WERI-Rb-1 (cell line): Measurements from ENCODE around the gene IGF2.

Experiments
- DNase-seq: peaks from one replicate; pipeline ENCODE4 v3.0.0-alpha.2; 2020
- H3K27ac ChIP-seq: fragments of 250-450 bp; sonication (Bioruptor Pico); 2 replicates; pipeline ENCODE4 v1.5.1; 2020; ENCODE audit warnings: mild to moderate bottlenecking, moderate library complexity
- H3K27me3 ChIP-seq: fragments of 250-450 bp; sonication (Bioruptor Pico); 2 replicates; pipeline ENCODE4 v1.5.1; 2021; ENCODE audit warnings: mild to moderate bottlenecking, low read depth, moderate library complexity; ENCODE audit not compliant: insufficient read depth, severe bottlenecking
- H3K36me3 ChIP-seq: fragments of 250-450 bp; sonication (Bioruptor Pico); 2 replicates; pipeline ENCODE4 v1.5.1; 2020; ENCODE audit warnings: mild to moderate bottlenecking, moderate library complexity
- H3K4me3 ChIP-seq: 2 replicates; pipeline ENCODE4 v1.5.1; 2011; ENCODE audit warnings: low read depth, mild to moderate bottlenecking, control low read depth, low read length
- H3K9me3 ChIP-seq: fragments of 250-450 bp; sonication (Bioruptor Pico); 2 replicates; pipeline ENCODE4 v1.5.1; 2021; ENCODE audit warnings: mild to moderate bottlenecking, moderate library complexity; ENCODE audit not compliant: severe bottlenecking
- TF ChIP-seq, protein P1 (sequence below): IDR thresholded peaks from 2 replicates; pipeline ENCODE4 v1.5.1; 2011; ENCODE audit warnings: low read depth, mild to moderate bottlenecking, control low read depth, inconsistent platforms, low read length

IGF2 gene

DNA sequence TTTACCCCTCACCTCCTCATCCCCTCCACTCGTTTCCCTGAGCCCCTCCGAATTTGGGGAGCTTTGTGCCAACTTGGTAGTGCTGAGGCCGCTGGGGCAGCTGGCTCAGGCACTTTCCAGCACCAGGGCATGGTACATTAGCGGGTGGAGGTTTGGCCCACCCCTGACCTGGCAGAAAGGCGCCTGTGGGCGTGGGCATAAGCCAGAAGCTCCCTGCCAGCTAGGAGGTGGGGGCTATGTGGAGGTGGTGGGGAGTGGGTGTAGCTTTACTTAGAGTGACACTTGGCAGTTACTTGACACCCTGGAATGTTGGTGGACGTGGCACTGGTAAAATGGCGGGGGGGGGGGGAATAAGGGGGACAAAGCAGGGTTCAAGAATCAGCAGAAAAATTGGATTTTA lies 10.3 kb upstream of the IGF2 start:
- TF ChIP-seq, protein P1, sequence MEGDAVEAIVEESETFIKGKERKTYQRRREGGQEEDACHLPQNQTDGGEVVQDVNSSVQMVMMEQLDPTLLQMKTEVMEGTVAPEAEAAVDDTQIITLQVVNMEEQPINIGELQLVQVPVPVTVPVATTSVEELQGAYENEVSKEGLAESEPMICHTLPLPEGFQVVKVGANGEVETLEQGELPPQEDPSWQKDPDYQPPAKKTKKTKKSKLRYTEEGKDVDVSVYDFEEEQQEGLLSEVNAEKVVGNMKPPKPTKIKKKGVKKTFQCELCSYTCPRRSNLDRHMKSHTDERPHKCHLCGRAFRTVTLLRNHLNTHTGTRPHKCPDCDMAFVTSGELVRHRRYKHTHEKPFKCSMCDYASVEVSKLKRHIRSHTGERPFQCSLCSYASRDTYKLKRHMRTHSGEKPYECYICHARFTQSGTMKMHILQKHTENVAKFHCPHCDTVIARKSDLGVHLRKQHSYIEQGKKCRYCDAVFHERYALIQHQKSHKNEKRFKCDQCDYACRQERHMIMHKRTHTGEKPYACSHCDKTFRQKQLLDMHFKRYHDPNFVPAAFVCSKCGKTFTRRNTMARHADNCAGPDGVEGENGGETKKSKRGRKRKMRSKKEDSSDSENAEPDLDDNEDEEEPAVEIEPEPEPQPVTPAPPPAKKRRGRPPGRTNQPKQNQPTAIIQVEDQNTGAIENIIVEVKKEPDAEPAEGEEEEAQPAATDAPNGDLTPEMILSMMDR: no peak
- DNase-seq: no peak
- no peak overlapping the region for H3K4me3 ChIP-seq
- H3K36me3 ChIP-seq: no peaks in the 10 kb centered on the region
- no peaks in the 10 kb centered on the region for H3K9me3 ChIP-seq
- H3K27me3 ChIP-seq: peaks cover 96% of the 10 kb centered on the region
- no peak overlapping the region for H3K27ac ChIP-seq

DNA sequence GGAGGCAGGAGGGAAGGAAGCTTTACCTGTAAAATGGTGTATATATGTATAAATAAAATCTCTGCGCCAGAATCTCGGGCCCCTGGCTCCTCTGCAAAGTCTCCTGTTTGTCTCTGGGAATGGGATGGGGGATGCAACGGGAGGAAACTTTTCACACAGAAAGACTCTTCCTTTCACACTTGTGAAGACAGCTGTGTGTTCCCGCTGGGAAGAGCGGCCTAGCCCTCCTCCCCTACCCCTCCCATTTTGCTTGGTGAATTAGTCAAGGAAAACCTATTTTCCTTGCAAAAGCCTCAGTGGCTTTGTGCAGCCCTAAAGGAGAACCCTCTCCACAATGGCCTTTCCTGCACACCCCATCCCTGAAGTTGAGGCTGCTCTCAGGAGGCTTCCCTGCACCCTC lies 9.4 kb upstream of the IGF2 start:
- TF ChIP-seq, protein P1: no peak
- no peaks in the 10 kb centered on the region for H3K9me3 ChIP-seq
- DNase-seq: no peak
- no peaks in the 10 kb centered on the region for H3K36me3 ChIP-seq
- H3K27me3 ChIP-seq: peaks cover 96% of the 10 kb centered on the region
- no peak overlapping the region for H3K4me3 ChIP-seq
- no peak overlapping the region for H3K27ac ChIP-seq

DNA sequence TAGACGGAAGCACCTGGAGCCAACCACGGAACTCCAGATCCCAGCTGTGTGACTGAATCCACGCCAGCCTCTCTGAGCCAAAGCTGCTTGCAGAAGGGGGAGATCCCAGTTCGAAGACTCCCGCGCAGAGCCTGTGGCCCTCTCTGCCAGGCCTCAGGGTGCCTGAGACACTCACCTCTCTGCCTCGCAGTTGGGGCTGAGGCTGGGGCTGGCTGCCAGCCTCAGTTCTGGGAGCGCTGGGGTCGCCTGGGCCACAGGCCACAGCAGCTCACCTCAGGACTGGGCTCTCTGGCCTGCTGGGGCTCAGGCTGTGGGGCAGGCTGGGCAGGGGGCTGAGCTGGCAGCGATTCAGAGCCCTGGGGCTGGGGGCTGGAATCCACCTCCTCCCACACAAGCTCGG lies 8.2 kb upstream of the IGF2 start:
- TF ChIP-seq, protein P1: no peak
- H3K27ac ChIP-seq: no peak overlapping the region
- peaks cover 94% of the 10 kb centered on the region for H3K27me3 ChIP-seq
- DNase-seq: no peak
- no peak overlapping the region for H3K4me3 ChIP-seq
- H3K36me3 ChIP-seq: no peaks in the 10 kb centered on the region
- no peaks in the 10 kb centered on the region for H3K9me3 ChIP-seq

DNA sequence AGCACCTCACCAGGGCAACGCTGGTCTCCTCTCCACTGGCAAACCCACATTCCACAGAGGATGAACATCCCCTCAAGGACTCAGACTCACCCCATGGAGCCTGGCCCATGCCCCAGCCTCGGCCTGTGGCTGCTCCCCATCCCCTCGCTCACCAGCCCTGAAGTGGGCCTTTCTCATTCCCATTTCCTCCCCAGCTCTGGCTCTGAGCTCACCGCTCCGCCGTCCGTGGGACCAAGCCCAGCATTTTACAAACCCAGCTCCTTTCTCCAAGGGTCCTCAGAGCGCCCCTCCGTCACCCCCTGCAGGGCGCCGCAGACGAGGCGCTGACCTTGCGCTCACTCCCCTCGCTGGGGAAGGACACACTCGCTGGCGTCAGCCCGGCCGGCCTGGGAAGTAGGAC lies 6.9 kb upstream of the IGF2 start:
- H3K27me3 ChIP-seq: peaks cover 98% of the 10 kb centered on the region
- no peak overlapping the region for H3K4me3 ChIP-seq
- no peaks in the 10 kb centered on the region for H3K9me3 ChIP-seq

DNA sequence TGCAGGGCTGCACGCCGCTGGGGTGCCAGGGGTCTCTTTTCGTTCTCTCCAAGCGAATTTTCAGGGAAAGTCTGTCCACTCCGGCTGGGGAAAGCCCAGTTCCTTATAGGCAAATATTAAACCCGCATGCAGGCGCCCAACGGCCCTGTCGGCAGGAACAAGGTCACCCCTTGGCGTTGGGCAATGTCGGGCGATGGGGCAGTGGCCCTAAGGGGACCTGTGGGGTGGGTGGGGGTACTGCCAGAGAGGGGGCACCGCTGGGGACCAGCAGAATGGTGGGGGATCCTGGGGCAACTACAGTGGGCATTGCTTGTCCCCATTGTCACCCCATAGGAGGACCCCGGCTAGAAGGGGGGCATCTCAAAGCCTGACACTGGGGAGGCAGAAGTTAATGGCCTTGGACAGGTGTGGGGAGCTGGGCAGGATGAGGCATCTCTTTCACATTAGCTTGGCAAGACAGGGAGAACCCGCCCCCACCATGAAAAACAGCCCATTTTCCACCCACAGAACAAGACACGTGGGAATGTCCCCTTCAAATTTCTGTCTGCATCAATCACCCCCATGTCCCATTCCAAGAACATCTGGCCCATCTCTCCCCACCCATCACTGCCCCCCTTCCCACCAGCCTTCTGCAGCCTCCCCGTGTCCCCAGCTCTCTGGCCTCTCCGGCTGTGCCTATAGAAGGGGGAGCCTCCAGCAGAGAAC lies 5.5 kb upstream of the IGF2 start:
- DNase-seq: no peak
- Histone ChIP-seq H3K27me3 (peaks cover 98% of the 10 kb centered on the region), H3K9me3 (no peaks in the 10 kb centered on the region), H3K36me3 (no peaks in the 10 kb centered on the region), H3K27ac (no peak overlapping the region), H3K4me3 (no peak overlapping the region)
- TF ChIP-seq, protein P1: no peak

More for the DNA sequence above, 6.9 kb upstream of the IGF2 start:
- DNase-seq: no peak
- no peaks in the 10 kb centered on the region for H3K36me3 ChIP-seq
- H3K27ac ChIP-seq: no peak overlapping the region
- TF ChIP-seq, protein P1: no peak
